ENCODE results near the gene LRIF1. TPM values are rescaled to one million over a fixed set of nuclear protein-coding genes. Genes with fewer than 3 reads are reported as not detected.

The LRIF1 gene
- total RNA-seq, 4 donors from 2014 or later, result 8.7 to 16.5 (median 9.6) TPM

DNA sequence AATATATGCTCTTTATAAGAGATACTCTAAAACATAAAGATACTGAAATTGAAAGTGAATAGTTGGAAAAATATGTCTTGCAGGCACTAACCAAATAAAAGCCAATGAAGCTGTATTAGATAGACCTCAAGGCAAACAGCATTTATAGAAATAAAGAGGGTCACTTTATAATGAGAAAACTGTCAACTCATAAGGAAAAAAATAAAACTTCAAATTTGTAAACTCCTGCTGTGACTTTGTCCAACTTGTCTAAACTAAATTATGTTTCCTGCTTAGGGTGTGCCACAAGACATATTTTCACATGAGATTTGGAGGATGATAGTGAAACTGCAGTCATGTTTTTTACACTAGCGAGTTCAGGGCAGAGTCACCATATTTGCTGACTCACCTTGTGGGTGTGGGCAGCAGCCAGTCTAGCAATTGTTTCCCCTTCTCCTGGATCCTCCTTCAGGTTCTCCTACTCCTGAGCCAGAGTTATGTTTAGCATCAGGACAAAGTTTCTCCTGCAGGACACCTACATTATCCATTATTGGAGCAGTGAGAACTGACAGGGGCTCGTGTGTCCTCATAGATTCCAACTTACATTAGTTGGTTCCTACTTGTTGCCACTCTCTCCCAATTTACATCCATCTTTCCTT lies 46.9 kb downstream of the LRIF1 start:
- 45 to 59% methylated on average over 2 of the region's 2 CpGs for WGBS, 2 donors
- Histone ChIP-seq H3K4me1 (no peaks in the 10 kb centered on the region), H3K27ac (no peak overlapping the region), H3K9me3 (no peaks in the 10 kb centered on the region), H3K4me3 (replicated peaks in 1 of 3) (no peak overlapping the region), H3K36me3 (no peaks in the 10 kb centered on the region), H3K27me3 (no peaks in the 10 kb centered on the region)
- DNase-seq, result no peak
- intact Hi-C loops (cut with DNase I), result no loop called here
- no peak for TF ChIP-seq POLR2A (IDR thresholded peaks at IDR 0.05)
- TF ChIP-seq, protein P1, sequence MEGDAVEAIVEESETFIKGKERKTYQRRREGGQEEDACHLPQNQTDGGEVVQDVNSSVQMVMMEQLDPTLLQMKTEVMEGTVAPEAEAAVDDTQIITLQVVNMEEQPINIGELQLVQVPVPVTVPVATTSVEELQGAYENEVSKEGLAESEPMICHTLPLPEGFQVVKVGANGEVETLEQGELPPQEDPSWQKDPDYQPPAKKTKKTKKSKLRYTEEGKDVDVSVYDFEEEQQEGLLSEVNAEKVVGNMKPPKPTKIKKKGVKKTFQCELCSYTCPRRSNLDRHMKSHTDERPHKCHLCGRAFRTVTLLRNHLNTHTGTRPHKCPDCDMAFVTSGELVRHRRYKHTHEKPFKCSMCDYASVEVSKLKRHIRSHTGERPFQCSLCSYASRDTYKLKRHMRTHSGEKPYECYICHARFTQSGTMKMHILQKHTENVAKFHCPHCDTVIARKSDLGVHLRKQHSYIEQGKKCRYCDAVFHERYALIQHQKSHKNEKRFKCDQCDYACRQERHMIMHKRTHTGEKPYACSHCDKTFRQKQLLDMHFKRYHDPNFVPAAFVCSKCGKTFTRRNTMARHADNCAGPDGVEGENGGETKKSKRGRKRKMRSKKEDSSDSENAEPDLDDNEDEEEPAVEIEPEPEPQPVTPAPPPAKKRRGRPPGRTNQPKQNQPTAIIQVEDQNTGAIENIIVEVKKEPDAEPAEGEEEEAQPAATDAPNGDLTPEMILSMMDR (IDR thresholded peaks at IDR 0.05), result no peak

DNA sequence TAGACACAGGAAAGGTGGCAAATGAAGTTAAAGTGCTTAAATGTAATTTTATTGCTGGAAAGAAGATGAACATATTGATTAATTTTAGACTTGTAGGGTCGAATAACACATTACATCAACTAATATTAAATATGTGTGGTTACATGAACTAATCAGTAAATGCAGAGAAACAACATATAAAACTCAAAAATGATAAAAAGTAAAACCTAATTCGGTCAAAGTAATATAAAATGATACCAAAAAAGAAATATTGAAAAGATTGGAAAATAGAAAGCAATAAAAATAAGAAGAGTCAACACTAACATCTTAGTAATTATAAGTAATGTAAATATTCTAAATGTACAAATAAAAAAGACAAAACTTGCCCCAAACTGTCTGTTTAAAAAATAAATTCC lies 47.5 kb downstream of the LRIF1 start:
- Histone ChIP-seq H3K27me3 (no peaks in the 10 kb centered on the region), H3K4me1 (no peaks in the 10 kb centered on the region), H3K9me3 (no peaks in the 10 kb centered on the region), H3K4me3 (replicated peaks in 1 of 3) (no peak overlapping the region), H3K27ac (no peak overlapping the region), H3K36me3 (no peaks in the 10 kb centered on the region)
- intact Hi-C loops (cut with DNase I), result no loop called here
- TF ChIP-seq, protein P1 (IDR thresholded peaks at IDR 0.05), result no peak
- TF ChIP-seq POLR2A (IDR thresholded peaks at IDR 0.05), result no peak
- DNase-seq, result no peak
- WGBS, 2 donors, result 65 to 71% methylated on average over 2 of the region's 2 CpGs

DNA sequence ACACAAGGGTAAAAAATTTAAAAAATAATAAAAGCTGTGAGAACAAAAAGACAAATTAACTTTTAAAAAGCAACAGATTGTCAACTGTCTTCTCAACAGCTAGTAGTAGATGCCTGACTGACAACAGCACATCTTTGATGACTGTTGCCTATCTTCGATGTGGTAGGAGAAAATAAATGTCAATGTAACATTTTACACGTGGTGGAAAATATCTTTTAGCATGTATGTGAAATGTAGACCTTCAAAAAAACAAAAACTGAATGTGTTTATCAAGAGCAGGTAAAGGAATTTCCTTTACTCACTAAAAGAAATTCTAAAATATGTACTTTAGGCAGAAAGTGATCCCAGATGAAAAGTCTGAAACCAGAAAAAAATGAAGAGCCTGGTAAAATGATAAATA lies 47.9 kb downstream of the LRIF1 start:
- no peak for DNase-seq
- H3K4me3 ChIP-seq (replicated peaks in 1 of 3), result no peak overlapping the region
- WGBS, 2 donors, result 73 to 74% methylated on average over 2 of the region's 2 CpGs
- H3K9me3 ChIP-seq, result no peaks in the 10 kb centered on the region
- H3K36me3 ChIP-seq, result no peaks in the 10 kb centered on the region
- H3K27me3 ChIP-seq, result no peaks in the 10 kb centered on the region
- H3K27ac ChIP-seq, result no peak overlapping the region
- TF ChIP-seq POLR2A (IDR thresholded peaks at IDR 0.05), result no peak
- TF ChIP-seq, protein P1 (IDR thresholded peaks at IDR 0.05), result no peak
- intact Hi-C loops (cut with DNase I), result no loop called here
- H3K4me1 ChIP-seq, result no peaks in the 10 kb centered on the region

DNA sequence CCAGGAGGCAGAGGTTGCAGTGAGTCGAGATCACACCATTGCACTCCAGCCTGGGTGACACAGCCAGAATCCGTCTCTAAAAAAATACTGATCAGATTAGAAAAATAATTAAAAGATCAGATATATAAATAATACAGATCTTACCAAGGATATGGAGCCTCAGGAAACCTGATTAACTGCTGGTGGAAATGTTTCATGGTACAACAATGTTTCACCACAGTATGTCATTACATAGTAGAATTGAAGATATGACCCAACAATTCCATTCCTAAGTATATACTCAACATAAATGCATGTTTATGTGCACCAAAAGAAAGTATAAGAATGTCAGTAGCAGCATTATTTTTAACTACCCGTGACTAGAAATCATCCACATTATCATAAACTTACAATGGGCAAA lies 49.0 kb downstream of the LRIF1 start:
- Histone ChIP-seq H3K9me3 (no peaks in the 10 kb centered on the region), H3K27me3 (no peaks in the 10 kb centered on the region), H3K4me3 (replicated peaks in 1 of 3) (no peak overlapping the region), H3K27ac (no peak overlapping the region), H3K36me3 (no peaks in the 10 kb centered on the region), H3K4me1 (no peaks in the 10 kb centered on the region)
- no peak for DNase-seq
- TF ChIP-seq, protein P1 (IDR thresholded peaks at IDR 0.05), result no peak
- no peak for TF ChIP-seq POLR2A (IDR thresholded peaks at IDR 0.05)
- WGBS, 2 donors, result 87 to 96% methylated on average over 3 of the region's 3 CpGs
- intact Hi-C loops (cut with DNase I), result no loop called here

DNA sequence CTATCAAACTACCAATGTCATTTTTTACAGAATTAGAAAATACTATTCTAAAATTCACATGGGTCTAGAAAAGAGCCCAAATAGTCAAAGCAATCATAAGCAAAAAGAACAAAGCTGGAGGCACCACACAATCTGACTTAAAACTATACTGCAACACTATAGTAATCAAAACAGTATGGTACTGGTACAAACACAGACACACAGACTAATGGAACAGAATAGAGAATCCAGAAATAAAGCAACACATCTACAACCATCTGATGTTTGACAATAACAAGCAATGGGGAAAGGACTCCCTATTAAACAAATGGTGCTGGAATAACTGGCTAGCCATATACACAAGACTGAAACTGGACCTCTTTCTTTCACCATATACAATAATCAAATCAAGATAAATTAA lies 50.9 kb downstream of the LRIF1 start:
- no peaks in the 10 kb centered on the region for H3K9me3 ChIP-seq
- H3K4me3 ChIP-seq (replicated peaks in 1 of 3), result no peak overlapping the region
- no peaks in the 10 kb centered on the region for H3K36me3 ChIP-seq
- intact Hi-C loops (cut with DNase I), result no loop called here
- no peaks in the 10 kb centered on the region for H3K4me1 ChIP-seq
- TF ChIP-seq POLR2A (IDR thresholded peaks at IDR 0.05), result no peak
- TF ChIP-seq, protein P1 (IDR thresholded peaks at IDR 0.05), result no peak
- H3K27ac ChIP-seq, result no peak overlapping the region
- no peak for DNase-seq
- H3K27me3 ChIP-seq, result no peaks in the 10 kb centered on the region
